Activated CD8-positive, alpha-beta T cell treated with anti-CD3 and anti-CD28 coated beads for 36 hours (primary cell): Measurements from ENCODE around the gene MKKS. TPM values are rescaled to one million over a fixed set of nuclear protein-coding genes. Genes with fewer than 3 reads are reported as not detected.
"Not testable (repeated sequence)": the region's sequence is repeated elsewhere in the genome, so short reads cannot be mapped to it uniquely, and the experiment has no call there.

Source experiments
- ATAC-seq: fragments of 200-7000 bp; cut with Tn5 transposase; one replicate; pipeline ENCODE4 v1.10.0; 2021; ENCODE audit warnings: mild to moderate bottlenecking, moderate library complexity
- CTCF ChIA-PET: fragments of 350-600 bp; sonication (Branson Sonifier 250); formaldehyde crosslinking; loops from one replicate; lab custom pipeline; 2021; ENCODE audit warnings: antibody characterized with exemption; lab: Charles Lee
- POLR2A ChIA-PET: fragments of 350-600 bp; sonication (Branson Sonifier 250); formaldehyde crosslinking; loops from one replicate; lab custom pipeline; 2021; ENCODE audit warnings: antibody characterized with exemption; lab: Charles Lee
- DNase-seq: peaks from one replicate; pipeline ENCODE4 v3.0.0-alpha.2; 2020
- H3K27ac Mint-ChIP-seq: one replicate; pipeline ENCODE4 v1.8.0; 2021; ENCODE audit warnings: mild to moderate bottlenecking, mixed read lengths
- H3K27me3 Mint-ChIP-seq: one replicate; pipeline ENCODE4 v1.8.0; 2021; ENCODE audit warnings: mixed read lengths
- H3K36me3 Mint-ChIP-seq: one replicate; pipeline ENCODE4 v1.8.0; 2021; ENCODE audit warnings: low read depth, mixed read lengths
- H3K4me1 Mint-ChIP-seq: one replicate; pipeline ENCODE4 v1.8.0; 2021; ENCODE audit warnings: low read depth, mixed read lengths
- H3K4me3 Mint-ChIP-seq: one replicate; pipeline ENCODE4 v1.8.0; 2021; ENCODE audit warnings: mild to moderate bottlenecking, moderate library complexity, mixed read lengths
- H3K9me3 Mint-ChIP-seq: one replicate; pipeline ENCODE4 v1.8.0; 2021; ENCODE audit warnings: mixed read lengths
- CTCF ChIP-seq: fragments of 200-600 bp; IDR thresholded peaks from one replicate; pipeline ENCODE4 v1.8.0; 2022; ENCODE audit warnings: antibody characterized with exemption, mild to moderate bottlenecking
- intact Hi-C: fragments of 100-400 bp; cut with micrococcal nuclease; formaldehyde crosslinking; loops from one replicate; pipeline ENCODE4 v1.10.0; 2022
- total RNA-seq, 2 experiments: library from RNA; stranded (reverse); gene quantifications; one replicate each; pipeline ENCODE4 v1.2.3, GENCODE V29; 2021

MKKS gene
- total RNA-seq, 2 experiments from 2014 or later: 6.9 TPM

GRCh38 chr20:10427060-10427692 lies 6.8 kb downstream of the MKKS start:
- intact Hi-C loops: loop anchor here (5.0 to 10.0 kb wide), 2 partner anchors 450 to 812 kb away; no protein-coding TSS in a partner anchor
- Mint-ChIP-seq H3K27ac (no peak overlapping the region), H3K36me3 (peaks cover 5% of the 10 kb centered on the region), H3K4me3 (no peak overlapping the region), H3K4me1 (peaks cover 42% of the 10 kb centered on the region), H3K9me3 (no peaks in the 10 kb centered on the region), H3K27me3 (no peaks in the 10 kb centered on the region)
- DNase-seq (peak; percentile 66), ATAC-seq (no peak)
- TF ChIP-seq CTCF: peak; percentile 82
- ChIA-PET CTCF (interaction anchor here (0.7 to 2.7 kb wide), 25 partner anchors 9 to 449 kb away, joined by 3 to 11 read pairs (median 5); no protein-coding TSS in a partner anchor), POLR2A (interaction anchor here (0.9 kb wide), 1 partner anchor 8 kb away, joined by 3 read pairs; the partner anchor contains the start of gene SLX4IP)

- intact Hi-C loops: loop anchor here (10.0 kb wide), 1 partner anchor 809 kb away; no protein-coding TSS in a partner anchor
- POLR2A ChIA-PET: no interaction called here
- Mint-ChIP-seq H3K4me1 (peaks cover 20% of the 10 kb centered on the region), H3K27me3 (no peaks in the 10 kb centered on the region), H3K27ac (no peak overlapping the region), H3K9me3 (no peaks in the 10 kb centered on the region), H3K36me3 (peaks cover 11% of the 10 kb centered on the region), H3K4me3 (no peak overlapping the region)
- CTCF ChIA-PET: interaction anchor here (1.7 kb wide), 1 partner anchor 107 kb away, joined by 8 read pairs; no protein-coding TSS in a partner anchor
- ATAC-seq (no peak), DNase-seq (no peak)
- TF ChIP-seq CTCF: no peak
Observed at GRCh38 chr20:10423735-10424134, 10.3 kb downstream of the MKKS start.

- ATAC-seq: no peak
- no peaks in the 10 kb centered on the region for H3K9me3 Mint-ChIP-seq
- H3K4me1 Mint-ChIP-seq: peaks cover 13% of the 10 kb centered on the region
- H3K27me3 Mint-ChIP-seq: no peaks in the 10 kb centered on the region
- CTCF ChIA-PET: no interaction called here
- H3K4me3 Mint-ChIP-seq: no peak overlapping the region
- POLR2A ChIA-PET: no interaction called here
- no peak overlapping the region for H3K27ac Mint-ChIP-seq
- intact Hi-C loops: loop anchor here (10.0 kb wide), 1 partner anchor 805 kb away; no protein-coding TSS in a partner anchor
- no peak for TF ChIP-seq CTCF
- peaks cover 20% of the 10 kb centered on the region for H3K36me3 Mint-ChIP-seq
- DNase-seq: no peak
Observed at GRCh38 chr20:10419550-10420133, 14.4 kb downstream of the MKKS start.

- H3K27ac Mint-ChIP-seq, ATAC-seq, H3K27me3 Mint-ChIP-seq, CTCF ChIA-PET, intact Hi-C loops, H3K9me3 Mint-ChIP-seq, H3K4me3 Mint-ChIP-seq, DNase-seq: not testable (repeated sequence)
- Mint-ChIP-seq H3K4me1 (peaks cover 13% of the 10 kb centered on the region), H3K36me3 (peaks cover 20% of the 10 kb centered on the region)
- POLR2A ChIA-PET: interaction anchor here (1.3 kb wide), 1 partner anchor 17 kb away, joined by 3 read pairs; the partner anchor contains the start of gene MKKS
Observed at GRCh38 chr20:10417218-10417617, 16.8 kb downstream of the MKKS start.

GRCh38 chr20:10415013-10415650 lies 18.9 kb downstream of the MKKS start:
- Mint-ChIP-seq H3K27me3 (no peaks in the 10 kb centered on the region), H3K4me3 (no peak overlapping the region), H3K36me3 (peaks cover 18% of the 10 kb centered on the region), H3K27ac (no peak overlapping the region), H3K9me3 (no peaks in the 10 kb centered on the region), H3K4me1 (peaks cover 9% of the 10 kb centered on the region)
- ChIA-PET CTCF (interaction anchor here (1.9 kb wide), 1 partner anchor 13 kb away, joined by 4 read pairs; no protein-coding TSS in a partner anchor), POLR2A (no interaction called here)
- DNase-seq (no peak), ATAC-seq (no peak)
- intact Hi-C loops: no loop called here
- no peak for TF ChIP-seq CTCF
